ENCODE results near the gene CIAO2A.
"Not testable (repeated sequence)": the region's sequence is repeated elsewhere in the genome, so short reads cannot be mapped to it uniquely, and the experiment has no call there.

The CIAO2A gene

GRCh38 chr15:64112073-64112772 lies 18.6 kb upstream of the CIAO2A start:
- DNase-seq (ENCODE audit: low read depth), result no peak
- no peak for TF ChIP-seq CTCF (IDR thresholded peaks at IDR 0.05; ENCODE audit: low read length, missing control alignments)
- no peak overlapping the region for H3K4me3 ChIP-seq (replicated peaks; ENCODE audit: low read depth, low read length)

- no peak for DNase-seq (ENCODE audit: low read depth)
- TF ChIP-seq CTCF (IDR thresholded peaks at IDR 0.05; ENCODE audit: low read length, missing control alignments), result no peak
Measured at GRCh38 chr15:64111679-64112050, 18.0 kb upstream of the CIAO2A start.

GRCh38 chr15:64110950-64111678 lies 17.5 kb upstream of the CIAO2A start:
- no peak overlapping the region for H3K4me3 ChIP-seq (replicated peaks; ENCODE audit: low read depth, low read length)
- no peak for DNase-seq (ENCODE audit: low read depth)
- no peak for TF ChIP-seq CTCF (IDR thresholded peaks at IDR 0.05; ENCODE audit: low read length, missing control alignments)

More at GRCh38 chr15:64111679-64112050, 18.0 kb upstream of the CIAO2A start:
- no peak overlapping the region for H3K4me3 ChIP-seq (replicated peaks; ENCODE audit: low read depth, low read length)

GRCh38 chr15:64110108-64110701 lies 16.6 kb upstream of the CIAO2A start:
- DNase-seq (ENCODE audit: low read depth); H3K4me3 ChIP-seq (replicated peaks; ENCODE audit: low read depth, low read length): not testable (repeated sequence)

GRCh38 chr15:64107337-64107736 lies 13.7 kb upstream of the CIAO2A start:
- TF ChIP-seq CTCF (IDR thresholded peaks at IDR 0.05; ENCODE audit: low read length, missing control alignments), result no peak
- H3K4me3 ChIP-seq (replicated peaks; ENCODE audit: low read depth, low read length), result no peak overlapping the region
- no peak for DNase-seq (ENCODE audit: low read depth)

GRCh38 chr15:64105113-64105704 lies 11.6 kb upstream of the CIAO2A start:
- H3K4me3 ChIP-seq (replicated peaks; ENCODE audit: low read depth, low read length), result no peak overlapping the region
- no peak for TF ChIP-seq CTCF (IDR thresholded peaks at IDR 0.05; ENCODE audit: low read length, missing control alignments)
- peak; percentile 90 for DNase-seq (ENCODE audit: low read depth)

GRCh38 chr15:64102497-64102896 lies 8.9 kb upstream of the CIAO2A start:
- TF ChIP-seq CTCF (IDR thresholded peaks at IDR 0.05; ENCODE audit: low read length, missing control alignments), result no peak
- DNase-seq (ENCODE audit: low read depth), result no peak

More at GRCh38 chr15:64102497-64102896, 8.9 kb upstream of the CIAO2A start:
- no peak overlapping the region for H3K4me3 ChIP-seq (replicated peaks; ENCODE audit: low read depth, low read length)

All from fibroblast of pulmonary artery (primary cell).